Osteoblast (primary cell): ENCODE measurements around the gene PPARG. TPM values are rescaled to one million over a fixed set of nuclear protein-coding genes. Genes with fewer than 3 reads are reported as not detected.

ENCODE experiments used
- DNase-seq: peaks from one replicate; pipeline ENCODE4 v3.0.0; 2011; ENCODE audit warnings: low spot score, mixed read lengths; ENCODE audit not compliant: insufficient read length; ENCODE audit errors: missing footprints
- H2AFZ ChIP-seq: 2 replicates; pipeline ENCODE4 v1.6.0; 2011; ENCODE audit warnings: mild to moderate bottlenecking, low read length
- H3K27ac ChIP-seq: 2 replicates; pipeline ENCODE4 v1.5.1; 2011; ENCODE audit warnings: mild to moderate bottlenecking, low read depth, low read length, moderate library complexity
- H3K27me3 ChIP-seq: 2 replicates; pipeline ENCODE4 v1.6.0; 2012; ENCODE audit warnings: mild to moderate bottlenecking, control low read depth, inconsistent platforms, low read length, moderate library complexity; ENCODE audit not compliant: insufficient read depth
- H3K36me3 ChIP-seq: 2 replicates; pipeline ENCODE4 v1.5.1; 2011; ENCODE audit warnings: mild to moderate bottlenecking, low read length, control low read depth, moderate library complexity; ENCODE audit not compliant: insufficient read depth
- H3K4me1 ChIP-seq: 2 replicates; pipeline ENCODE4 v1.5.1; 2011; ENCODE audit warnings: mild to moderate bottlenecking, low read length, control low read depth, moderate library complexity; ENCODE audit not compliant: insufficient read depth
- H3K4me2 ChIP-seq: 2 replicates; pipeline ENCODE4 v1.6.0; 2011; ENCODE audit warnings: mild to moderate bottlenecking, low read length; ENCODE audit not compliant: insufficient read depth
- H3K4me3 ChIP-seq: fragments of 200-600 bp; sonication (generic); 3 replicates; pipeline ENCODE4 v1.5.1; 2012; ENCODE audit warnings: mild to moderate bottlenecking, low read length, inconsistent platforms; ENCODE audit not compliant: insufficient read depth
- H3K79me2 ChIP-seq: 2 replicates; pipeline ENCODE4 v1.6.0; 2012; ENCODE audit warnings: mild to moderate bottlenecking, low read length, control low read depth, inconsistent platforms; ENCODE audit not compliant: insufficient read depth
- H3K9me3 ChIP-seq: 2 replicates; pipeline ENCODE4 v1.5.1; 2011; ENCODE audit warnings: low read depth, low read length, control low read depth
- H4K20me1 ChIP-seq: 2 replicates; pipeline ENCODE4 v1.6.0; 2012; ENCODE audit warnings: mild to moderate bottlenecking, low read length, control low read depth; ENCODE audit not compliant: insufficient read depth
- total RNA-seq: library from RNA; depleted of rRNA; stranded (reverse); fragments of >200 nt; gene quantifications from 2 replicates; pipeline ENCODE4 v1.2.3, GENCODE V29; 2012
- TF ChIP-seq, protein P1 (sequence below): IDR thresholded peaks from 2 replicates; pipeline ENCODE4 v1.5.1; 2011; ENCODE audit warnings: mild to moderate bottlenecking, low read depth, low read length, moderate library complexity; ENCODE audit errors: extremely low read depth

PPARG gene
- total RNA-seq, 1 donor: 7.2 TPM

- peaks cover 24% of the 10 kb centered on the region for H3K4me1 ChIP-seq
- no peaks in the 10 kb centered on the region for H3K36me3 ChIP-seq
- H2AFZ ChIP-seq: peak overlapping the region; percentile 85
- no peaks in the 10 kb centered on the region for H3K9me3 ChIP-seq
- H3K79me2 ChIP-seq: no peaks in the 10 kb centered on the region
- peak overlapping the region; percentile 83 for H3K4me2 ChIP-seq
- H3K27me3 ChIP-seq: peaks cover 3% of the 10 kb centered on the region
- peak overlapping the region; percentile 26 for H3K27ac ChIP-seq
- H4K20me1 ChIP-seq: no peaks in the 10 kb centered on the region
- peak overlapping the region; percentile 57 for H3K4me3 ChIP-seq
- peak; percentile 88 for DNase-seq
- TF ChIP-seq, protein P1, sequence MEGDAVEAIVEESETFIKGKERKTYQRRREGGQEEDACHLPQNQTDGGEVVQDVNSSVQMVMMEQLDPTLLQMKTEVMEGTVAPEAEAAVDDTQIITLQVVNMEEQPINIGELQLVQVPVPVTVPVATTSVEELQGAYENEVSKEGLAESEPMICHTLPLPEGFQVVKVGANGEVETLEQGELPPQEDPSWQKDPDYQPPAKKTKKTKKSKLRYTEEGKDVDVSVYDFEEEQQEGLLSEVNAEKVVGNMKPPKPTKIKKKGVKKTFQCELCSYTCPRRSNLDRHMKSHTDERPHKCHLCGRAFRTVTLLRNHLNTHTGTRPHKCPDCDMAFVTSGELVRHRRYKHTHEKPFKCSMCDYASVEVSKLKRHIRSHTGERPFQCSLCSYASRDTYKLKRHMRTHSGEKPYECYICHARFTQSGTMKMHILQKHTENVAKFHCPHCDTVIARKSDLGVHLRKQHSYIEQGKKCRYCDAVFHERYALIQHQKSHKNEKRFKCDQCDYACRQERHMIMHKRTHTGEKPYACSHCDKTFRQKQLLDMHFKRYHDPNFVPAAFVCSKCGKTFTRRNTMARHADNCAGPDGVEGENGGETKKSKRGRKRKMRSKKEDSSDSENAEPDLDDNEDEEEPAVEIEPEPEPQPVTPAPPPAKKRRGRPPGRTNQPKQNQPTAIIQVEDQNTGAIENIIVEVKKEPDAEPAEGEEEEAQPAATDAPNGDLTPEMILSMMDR: no peak
Observed at GRCh38 chr3:12436514-12437220, 147.8 kb downstream of the PPARG start.

DNA sequence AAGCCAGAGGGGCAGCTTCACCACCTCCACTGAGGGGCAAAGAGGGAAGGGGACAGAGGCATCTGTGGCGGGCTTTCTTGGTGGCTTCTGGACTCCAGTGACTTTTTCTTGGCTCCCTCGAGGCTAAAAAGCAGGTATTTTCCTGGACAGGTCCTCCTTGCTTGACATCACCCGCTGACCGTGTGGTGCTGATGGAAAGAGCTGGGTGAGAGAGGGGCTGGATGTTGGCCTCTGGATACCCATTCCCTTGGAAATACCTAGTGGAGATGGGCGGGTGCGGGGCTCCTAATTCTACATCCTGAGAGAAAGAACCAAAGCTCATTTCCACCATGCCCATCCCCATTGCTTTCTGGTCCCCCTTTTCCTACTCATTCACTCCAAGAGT lies 148.3 kb downstream of the PPARG start:
- Histone ChIP-seq H3K36me3 (no peaks in the 10 kb centered on the region), H3K9me3 (no peaks in the 10 kb centered on the region), H3K4me1 (peaks cover 24% of the 10 kb centered on the region), H4K20me1 (no peaks in the 10 kb centered on the region), H3K79me2 (no peaks in the 10 kb centered on the region), H3K4me2 (peak overlapping the region; percentile 83), H2AFZ (peak overlapping the region; percentile 85), H3K27me3 (peaks cover 3% of the 10 kb centered on the region), H3K27ac (peak overlapping the region; percentile 5), H3K4me3 (peak overlapping the region; percentile 57)
- DNase-seq: no peak
- TF ChIP-seq, protein P1: no peak

DNA sequence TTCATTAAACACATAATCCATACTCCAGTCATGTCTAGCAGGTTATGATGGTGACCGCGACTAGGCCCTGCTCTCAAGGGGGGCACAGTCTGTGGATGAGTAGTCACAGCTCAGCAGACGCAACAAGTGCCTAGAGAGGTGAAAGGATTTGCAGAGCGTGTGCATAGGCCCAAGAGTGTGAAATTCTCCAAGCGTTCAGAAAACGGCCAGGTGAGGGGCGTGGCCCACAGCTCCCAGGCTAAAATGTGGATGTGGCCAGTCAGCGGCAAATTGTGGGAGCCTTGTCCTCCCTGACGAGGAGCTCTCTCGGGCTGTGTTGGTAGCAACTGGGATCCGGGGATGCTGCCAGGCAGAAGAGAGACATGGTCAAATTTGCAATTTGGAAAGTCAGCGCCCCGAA lies 149.0 kb downstream of the PPARG start:
- Histone ChIP-seq H3K4me3 (no peak overlapping the region), H3K27ac (no peak overlapping the region), H3K79me2 (no peaks in the 10 kb centered on the region), H3K4me2 (no peak overlapping the region), H4K20me1 (no peaks in the 10 kb centered on the region), H3K36me3 (no peaks in the 10 kb centered on the region), H3K27me3 (peaks cover 3% of the 10 kb centered on the region), H3K4me1 (peaks cover 24% of the 10 kb centered on the region), H2AFZ (no peak overlapping the region), H3K9me3 (no peaks in the 10 kb centered on the region)
- DNase-seq: no peak
- TF ChIP-seq, protein P1: no peak

GRCh38 chr3:12438318-12438717 lies 149.4 kb downstream of the PPARG start:
- no peak for DNase-seq
- H3K79me2 ChIP-seq: no peaks in the 10 kb centered on the region
- TF ChIP-seq, protein P1: no peak
- H2AFZ ChIP-seq: no peak overlapping the region
- H3K27ac ChIP-seq: no peak overlapping the region
- no peaks in the 10 kb centered on the region for H3K9me3 ChIP-seq
- H4K20me1 ChIP-seq: no peaks in the 10 kb centered on the region
- H3K27me3 ChIP-seq: peaks cover 3% of the 10 kb centered on the region
- no peaks in the 10 kb centered on the region for H3K36me3 ChIP-seq
- no peak overlapping the region for H3K4me3 ChIP-seq
- peaks cover 24% of the 10 kb centered on the region for H3K4me1 ChIP-seq
- no peak overlapping the region for H3K4me2 ChIP-seq
